GM19025 (cell line): Measurements from ENCODE around the gene TMEM119.
"Not testable (repeated sequence)": the region's sequence is repeated elsewhere in the genome, so short reads cannot be mapped to it uniquely, and the experiment has no call there.

Source experiments
- ATAC-seq: cut with Tn5 transposase; IDR thresholded peaks from one replicate; pipeline ENCODE4 v1.9.1; 2021; ENCODE audit warnings: mild to moderate bottlenecking, low read depth, moderate library complexity; ENCODE audit not compliant: unreplicated experiment

TMEM119 gene

DNA sequence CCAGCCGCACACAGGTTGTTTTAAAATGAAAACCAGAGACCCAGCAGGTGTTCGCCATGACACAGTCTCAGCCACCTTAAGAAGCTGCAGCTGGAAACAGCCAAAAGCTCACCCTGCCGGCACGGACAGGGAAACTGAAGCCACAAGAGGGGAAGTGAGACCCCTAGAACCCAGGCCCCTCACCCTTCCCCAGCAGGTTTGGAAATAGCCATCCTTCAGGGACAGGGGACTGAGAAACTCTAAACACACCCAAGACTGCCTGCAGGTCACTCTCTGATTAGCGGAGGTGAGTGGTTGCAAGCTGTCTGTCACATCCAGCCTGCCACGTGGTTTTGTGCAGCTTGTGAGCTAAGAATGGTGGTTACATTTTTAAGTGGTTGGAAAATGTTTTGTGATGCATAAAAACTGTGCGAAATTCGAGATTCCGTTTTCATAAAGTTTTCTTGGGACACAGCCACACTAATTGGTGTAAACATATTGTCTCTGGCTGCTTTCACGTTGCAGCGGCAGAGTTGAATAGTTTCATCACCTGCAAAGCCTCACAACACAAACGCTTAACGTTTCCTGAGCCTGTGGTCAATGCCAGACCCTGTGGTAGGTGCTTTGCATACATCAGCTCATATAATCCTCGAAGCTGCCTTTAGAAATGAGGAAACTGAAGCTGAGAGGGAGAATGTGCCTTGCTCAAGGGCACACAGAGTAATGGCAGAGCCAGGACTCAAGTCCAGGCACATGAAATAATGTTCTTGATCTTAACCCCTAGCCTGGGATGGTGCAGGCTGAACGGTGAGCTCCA lies 37.5 kb upstream of the TMEM119 start:
- peak; percentile 52 for ATAC-seq

DNA sequence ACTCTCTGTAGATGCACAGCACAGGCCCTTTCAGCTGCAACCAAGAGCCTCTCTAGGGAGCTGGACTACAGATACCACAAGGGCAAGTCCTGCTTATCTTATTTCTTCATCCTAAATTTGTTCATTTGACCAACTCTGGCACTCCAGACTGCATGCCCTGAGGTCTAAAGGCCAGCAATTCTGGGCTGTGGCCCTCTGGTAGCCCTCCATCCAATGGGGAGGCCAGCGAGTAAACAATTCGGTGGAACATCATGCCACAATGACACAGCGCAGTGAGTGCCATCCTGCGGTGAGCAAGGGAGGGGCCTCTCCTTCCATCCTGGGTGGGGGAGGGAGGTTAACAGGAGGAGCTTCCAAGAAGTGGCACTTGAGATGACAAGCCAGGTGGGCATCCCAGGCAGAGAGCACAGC lies 36.5 kb upstream of the TMEM119 start:
- ATAC-seq: no peak

DNA sequence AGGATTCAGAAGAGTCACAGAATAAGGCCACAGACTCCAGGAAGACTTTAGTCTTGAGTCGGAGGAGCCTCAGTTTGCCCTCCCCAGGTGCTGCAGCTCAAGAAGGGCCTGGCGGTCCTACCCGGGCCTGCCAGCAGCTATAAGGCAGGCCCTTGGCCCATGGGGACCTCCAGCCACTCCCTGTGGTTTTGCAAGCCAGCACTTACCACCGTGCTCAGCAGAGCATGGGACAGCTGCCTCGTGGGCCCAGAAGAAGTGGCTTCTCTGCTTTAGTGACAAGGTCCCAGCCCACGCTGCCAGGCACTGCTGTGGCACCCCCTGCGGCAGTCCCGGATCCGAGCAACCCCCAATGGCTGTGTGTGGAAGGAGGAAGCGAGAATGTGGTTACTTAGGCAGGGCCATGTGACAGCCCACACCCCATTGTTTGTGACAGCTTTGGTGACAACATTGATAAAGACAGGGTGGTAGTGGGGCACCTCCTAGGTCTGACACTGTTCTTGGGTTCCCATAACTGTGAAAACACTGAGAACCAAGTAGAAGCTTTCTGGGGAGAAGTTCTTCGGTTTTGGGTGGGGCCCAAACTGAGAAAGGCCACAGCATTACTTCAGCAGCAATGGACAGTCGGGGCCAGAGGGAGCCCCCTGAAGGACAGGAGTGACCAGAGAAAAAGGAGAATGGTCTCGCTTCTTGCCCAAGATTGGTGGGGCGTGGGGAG lies 35.8 kb upstream of the TMEM119 start, which contains the start of gene SELPLG:
SELPLG (minus strand) TSS at position 361 of the 715 bp plus-strand sequence. CDS start 9,587 bp downstream, outside the sequence.
- peak; percentile 50 for ATAC-seq

DNA sequence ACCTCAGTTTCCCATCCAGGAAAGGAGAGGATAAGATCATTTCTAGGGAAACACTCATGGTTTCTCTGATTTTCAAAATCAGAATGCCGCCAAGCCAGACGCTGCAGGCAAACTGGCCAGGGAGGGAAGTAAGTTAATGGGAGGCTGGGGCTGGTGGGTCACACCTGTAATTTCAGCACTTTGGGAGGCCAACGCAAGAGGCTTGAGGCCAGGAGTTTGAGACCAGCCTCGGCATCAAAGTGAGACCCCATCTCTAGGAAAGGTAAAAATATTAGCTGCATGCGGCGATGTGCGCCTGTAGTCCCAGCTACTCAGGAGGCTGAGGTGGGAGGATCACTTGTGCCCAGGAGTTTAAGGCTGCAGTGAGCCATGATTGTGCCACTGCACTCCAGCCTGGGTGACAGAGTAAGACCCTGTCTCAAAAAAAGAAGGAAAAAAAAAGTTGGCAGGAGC lies 35.2 kb upstream of the TMEM119 start:
- ATAC-seq: no peak

DNA sequence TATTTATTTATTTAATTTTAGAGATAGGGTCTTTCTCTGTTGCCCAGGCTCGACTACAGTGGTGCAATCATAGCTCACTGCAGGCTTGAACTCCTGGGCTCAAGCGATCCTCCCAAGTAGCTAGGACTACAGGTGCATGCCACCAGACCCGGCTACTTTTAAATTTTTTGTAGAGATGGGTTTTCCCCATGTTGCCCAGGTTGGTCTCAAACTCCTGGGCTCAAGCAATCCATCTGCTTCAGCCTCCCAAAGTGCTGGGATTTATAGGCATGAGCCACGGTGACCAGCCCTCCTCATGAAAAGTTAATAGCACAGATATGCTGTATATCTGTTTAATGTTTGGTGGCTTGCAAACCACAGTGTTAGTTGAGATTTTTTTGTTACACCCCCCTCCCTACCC lies 33.4 kb upstream of the TMEM119 start:
- ATAC-seq: not testable (repeated sequence)

DNA sequence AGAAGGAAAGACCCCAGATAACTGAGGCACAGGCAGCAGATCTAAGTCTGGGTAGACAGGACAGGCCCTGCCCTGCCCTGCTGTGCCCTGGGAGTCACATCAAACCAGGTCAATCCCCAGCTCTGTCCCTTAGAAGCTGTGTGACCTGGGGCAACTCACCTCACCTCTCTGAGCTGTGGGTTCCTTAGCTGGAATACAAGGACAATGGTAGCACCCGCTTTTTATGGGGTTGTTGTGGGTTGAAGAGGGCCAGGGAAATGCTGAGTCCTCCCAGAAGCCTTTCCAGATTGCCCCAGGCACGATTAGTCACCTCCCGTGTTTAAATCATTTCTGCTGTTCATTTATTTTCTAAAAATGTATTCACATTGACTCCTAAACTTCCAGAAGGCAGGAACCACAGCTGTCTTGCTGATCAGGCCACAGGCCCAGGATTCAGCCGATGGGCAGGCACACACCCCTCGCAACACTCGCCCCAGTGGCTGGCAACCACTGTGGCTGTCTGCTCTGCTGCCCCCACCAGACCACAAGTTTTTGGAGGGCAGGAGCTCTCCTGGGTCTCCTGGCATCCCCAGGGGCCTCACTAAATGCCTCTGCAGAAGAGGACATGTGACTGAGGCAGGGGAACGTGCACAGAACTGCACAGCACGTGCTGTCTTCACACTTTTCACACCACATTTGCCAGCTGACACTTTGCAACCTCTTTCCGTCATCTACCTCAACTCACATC lies 32.8 kb upstream of the TMEM119 start:
- ATAC-seq: no peak

DNA sequence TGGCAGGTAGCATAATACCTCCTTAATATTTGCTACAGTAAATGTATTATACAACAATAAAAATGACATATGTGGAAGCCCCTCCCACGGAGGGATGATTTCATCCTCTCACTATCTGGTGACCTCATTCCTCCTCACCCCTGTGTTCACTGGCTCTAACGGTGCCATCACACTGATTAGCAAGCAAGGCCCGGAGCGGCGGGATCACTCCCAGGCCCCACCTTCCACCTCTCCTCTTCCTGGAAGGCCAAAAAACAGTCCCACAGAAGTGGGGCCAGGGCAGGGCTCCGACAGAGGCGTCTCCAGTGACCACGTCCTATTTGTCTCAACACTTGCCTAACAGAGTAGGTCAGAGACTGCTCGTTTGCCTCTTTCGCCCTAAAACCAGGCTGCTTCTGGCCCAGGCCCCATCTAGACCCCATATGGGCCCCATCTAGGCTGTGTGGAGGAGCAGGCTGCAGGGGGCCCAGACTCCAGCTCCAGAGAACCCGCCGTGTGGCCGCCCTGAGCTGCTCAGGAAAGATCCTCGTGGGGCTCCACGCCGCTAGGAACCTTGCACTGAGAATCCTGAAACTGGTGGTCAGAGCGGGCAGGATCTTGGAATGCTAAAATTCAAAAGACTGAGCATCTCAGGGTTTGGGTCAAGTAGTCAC lies 32.1 kb upstream of the TMEM119 start:
- no peak for ATAC-seq

DNA sequence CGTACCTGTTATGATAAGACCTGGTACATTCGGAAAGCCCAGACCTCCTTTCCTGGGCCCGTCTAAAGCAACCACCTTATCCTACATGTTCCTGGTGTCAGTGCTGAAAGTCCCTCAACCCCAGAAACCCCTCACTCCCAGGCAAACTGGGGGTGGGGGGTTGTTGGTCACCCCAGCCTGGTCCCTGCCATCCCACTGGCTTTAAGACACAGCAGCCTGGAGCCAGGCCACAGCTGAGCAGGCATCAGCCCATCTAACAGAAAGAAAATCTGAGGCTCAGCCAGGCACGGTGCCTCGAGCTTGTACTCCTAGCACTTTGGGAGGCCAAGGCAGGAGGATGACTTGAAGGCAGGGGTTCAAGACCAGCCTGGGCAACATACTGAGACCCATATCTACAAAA lies 31.3 kb upstream of the TMEM119 start:
- ATAC-seq: no peak

DNA sequence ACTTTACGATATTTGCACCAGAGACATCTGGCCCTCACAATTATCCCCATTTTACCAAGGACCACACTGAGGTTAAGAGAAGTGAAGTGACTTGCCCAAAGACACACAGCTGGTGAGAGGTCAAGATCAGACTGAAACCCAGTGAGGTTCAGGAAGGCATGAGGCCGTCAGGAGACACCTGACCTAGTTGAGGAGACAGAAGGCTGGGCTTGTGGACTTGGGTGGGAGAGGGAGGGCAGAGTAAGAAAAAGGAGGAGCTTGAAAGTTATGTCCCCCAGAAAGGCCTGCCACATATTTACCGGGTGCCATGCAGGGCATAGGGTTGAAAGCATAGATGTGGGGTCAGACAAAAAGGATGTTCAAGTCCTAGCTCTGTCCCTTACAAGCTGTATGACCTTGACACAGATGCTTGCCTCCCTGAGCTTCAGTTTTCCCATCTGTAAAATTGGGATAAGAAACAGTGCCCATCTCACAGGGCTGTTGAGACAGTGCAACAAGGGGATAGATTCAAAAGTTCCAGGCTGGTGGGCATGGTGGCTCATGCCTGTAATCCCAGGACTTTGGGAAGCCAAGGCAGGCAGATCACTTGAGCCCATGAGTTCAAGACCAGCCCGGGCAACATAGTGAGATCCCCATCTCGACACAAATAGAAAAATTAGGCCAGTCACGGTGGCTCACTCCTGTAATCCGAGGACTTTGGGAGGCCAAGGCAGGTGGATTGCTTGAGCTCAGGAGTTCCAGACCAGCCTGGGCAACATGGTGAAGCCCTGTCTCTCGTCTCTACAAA lies 29.4 kb upstream of the TMEM119 start:
- ATAC-seq: no peak

DNA sequence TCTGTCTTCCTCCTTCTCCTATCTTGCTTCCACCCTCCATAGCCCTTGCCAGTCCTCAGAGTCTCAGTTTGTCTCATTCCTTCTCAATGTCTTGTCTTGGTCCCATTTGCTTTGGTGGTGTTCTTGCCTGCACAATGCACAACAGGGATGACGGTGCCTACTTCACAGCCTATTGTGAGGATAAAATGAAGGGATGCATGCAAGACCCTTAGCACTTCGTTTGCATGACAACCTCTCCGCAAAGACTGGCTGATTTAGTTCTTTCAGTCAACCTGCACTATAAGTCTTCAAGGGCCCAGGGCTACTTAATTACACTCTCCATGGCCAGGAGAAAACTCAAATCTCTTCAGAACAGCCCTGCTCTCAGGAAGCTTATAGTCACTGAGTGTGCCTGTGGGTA lies 27.3 kb upstream of the TMEM119 start:
- no peak for ATAC-seq

DNA sequence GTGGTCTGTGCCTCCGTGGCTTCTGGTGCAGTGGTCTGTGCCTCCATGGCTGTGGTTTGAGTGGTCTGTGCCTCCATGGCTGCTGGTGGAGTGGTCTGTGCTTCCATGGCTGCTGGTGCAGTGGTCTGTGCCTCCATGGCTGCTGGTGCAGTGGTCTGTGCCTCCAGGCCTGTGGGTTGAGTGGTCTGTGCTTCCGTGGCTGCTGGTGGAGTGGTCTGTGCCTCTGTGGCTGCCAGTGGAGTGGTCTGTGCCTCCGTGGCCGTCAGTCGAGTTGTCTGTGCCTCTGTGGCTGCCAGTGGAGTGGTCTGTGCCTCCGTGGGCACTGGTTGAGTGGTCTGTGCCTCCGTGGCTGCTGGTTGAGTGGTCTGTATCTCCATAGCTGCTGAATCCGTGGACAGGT lies 25.7 kb upstream of the TMEM119 start:
- ATAC-seq: no peak

DNA sequence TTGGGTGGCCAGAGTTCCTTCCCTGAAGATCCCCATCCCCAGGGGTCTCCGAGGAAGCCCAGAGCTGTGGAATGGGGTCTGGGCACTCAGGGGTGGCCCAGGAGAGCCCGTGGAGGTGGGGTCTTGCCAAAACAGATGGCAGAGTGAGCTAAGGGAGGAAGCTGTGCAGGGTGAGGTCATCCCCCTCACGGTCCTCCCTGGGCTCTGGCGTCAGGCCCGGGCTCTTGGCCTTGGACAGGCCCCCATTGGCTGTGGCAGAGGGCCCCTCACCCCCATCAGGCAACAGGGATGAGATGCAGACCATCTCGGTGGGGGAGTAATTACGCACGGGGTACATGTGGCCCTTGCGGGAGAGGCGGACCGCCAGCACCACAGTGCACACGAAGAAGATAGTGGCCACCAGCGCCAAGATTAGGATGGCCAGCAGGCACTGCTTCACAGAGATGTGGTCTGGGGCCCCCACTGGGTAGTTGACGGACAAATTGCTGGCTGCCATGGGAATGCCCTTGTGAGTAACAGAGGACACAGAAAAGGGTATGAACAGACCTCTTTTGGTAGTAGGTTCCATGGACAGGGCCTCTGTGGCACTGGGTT lies 25.1 kb upstream of the TMEM119 start:
- ATAC-seq: no peak

DNA sequence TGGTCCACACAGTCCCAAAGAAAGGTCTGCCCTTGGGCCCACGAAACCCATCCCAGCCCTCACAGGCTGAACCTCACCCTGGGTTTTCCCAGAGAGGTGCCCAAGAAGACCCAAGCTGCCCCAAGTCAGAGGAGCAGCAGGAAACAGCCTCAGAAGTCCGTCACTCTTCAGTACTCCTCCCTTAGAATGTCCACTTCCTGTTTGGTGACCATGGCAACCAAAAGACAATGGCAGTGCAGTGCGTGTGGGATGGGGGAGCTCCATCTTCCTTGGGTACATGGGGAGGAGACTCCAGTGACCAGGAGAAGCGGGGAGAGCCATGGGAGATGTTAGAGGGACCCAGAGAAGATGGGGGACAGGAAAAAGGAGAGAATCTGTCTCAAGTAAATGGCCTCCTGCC lies 24.5 kb upstream of the TMEM119 start:
- no peak for ATAC-seq

DNA sequence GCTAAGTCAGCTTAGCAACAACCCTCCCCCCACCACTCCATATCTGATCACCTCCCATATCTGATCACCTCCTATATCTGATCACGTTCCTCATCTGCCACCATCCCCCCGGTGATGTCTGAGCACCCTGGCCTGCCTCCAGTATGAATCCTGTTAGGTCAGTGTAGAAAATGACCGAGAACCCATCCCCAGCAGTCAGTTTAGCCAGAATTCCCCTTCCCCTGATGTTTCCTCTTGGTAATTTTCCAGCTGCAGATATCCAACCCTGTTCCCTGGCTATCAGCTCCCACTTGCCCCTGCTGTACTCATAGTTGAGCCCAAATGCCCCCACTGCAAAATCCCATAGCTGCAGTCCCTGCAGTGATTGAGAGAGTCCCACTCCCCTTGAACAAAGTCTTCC lies 23.3 kb upstream of the TMEM119 start:
- ATAC-seq: no peak

DNA sequence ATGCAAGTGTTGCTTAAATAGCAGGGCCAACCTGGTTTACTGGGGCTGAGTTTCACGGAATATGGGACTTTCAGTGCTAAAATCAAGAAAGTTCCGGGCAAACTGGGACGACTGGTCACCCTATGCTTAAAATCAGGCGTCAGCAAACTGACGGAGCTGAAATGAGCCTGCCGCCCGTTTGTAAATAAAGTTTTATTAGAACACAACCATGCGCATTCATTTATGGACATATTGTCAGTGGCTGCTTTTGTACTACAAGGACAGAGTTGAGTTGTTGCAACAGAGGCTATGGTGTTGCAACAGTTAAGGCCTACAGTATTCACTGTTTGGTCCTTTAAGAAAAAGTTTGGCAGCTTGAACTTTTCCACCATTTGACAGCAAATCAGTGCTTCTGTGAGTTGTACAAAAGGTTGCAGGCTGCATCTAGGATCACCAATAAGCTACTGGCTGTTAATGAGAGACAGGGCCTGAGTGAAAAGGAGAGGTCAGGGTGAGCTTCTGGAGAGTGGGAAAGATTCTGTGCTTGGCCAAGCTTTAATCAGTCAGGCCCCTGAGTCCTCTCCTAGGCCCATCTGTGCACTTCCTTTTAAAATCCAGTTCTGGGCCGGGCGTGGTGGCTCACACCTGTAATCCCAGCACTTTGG lies 22.5 kb upstream of the TMEM119 start:
- no peak for ATAC-seq

DNA sequence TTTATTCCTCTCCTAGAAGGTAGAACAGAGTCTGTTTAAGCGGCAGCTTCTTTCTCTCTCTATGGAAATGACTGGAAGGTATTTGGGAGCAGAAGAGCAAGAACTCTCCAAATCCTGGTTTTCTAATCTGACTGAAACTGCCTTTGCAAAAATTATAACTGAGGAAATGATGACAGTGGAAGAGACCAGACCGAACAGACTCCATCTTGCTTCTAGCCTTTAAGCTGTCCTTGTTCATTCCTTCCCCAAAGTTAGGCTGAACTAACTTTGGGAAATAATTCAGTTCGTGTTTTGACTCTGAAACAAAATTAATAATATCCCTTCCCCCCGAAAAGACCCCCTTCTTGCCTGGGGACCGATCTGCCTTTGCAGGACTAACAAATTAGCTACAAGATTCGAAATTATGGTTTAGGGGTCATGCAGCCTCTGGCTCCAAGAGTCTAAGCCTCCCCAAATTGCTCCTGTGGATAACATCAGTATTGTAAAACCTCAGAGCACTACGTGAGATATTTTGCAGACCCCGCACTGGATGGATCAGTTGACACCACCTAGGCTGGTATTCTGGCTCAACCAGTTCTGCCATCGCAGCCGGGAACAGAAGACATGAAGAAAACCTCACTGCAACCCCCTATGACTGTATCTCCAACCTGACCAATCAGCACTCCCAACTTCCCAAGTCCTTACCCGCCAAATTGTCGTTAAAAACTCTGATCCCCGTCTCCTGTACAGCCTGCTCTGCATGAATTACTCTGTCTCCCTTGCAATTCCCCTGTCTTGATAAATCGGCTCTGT lies 21.7 kb upstream of the TMEM119 start:
- no peak for ATAC-seq

DNA sequence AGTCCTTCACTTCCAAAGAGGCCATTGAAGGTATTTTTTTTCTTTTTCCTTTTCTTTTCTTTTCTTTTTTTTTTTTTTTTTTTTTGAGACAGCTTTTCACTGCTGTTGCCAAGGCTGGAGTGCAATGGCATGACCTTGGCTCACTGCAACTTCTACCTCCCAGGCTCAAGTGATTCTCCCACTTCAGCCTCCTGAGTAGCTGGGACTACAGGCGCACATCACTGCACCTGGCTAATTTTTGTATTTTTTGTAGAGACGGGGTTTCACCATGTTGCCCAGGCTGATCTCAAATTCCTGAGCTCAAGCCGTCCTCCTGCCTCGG lies 21.0 kb upstream of the TMEM119 start:
- not testable (repeated sequence) for ATAC-seq
